GM12875 (cell line): ENCODE results near the gene LARP7.

Experiments used
- H3K4me3 ChIP-seq: one replicate; pipeline ENCODE4 v1.5.1; 2011; ENCODE audit warnings: low read depth, low read length, control low read depth
- TF ChIP-seq, protein P1 (sequence below): IDR thresholded peaks from 2 replicates; pipeline ENCODE4 v1.5.1; 2011; ENCODE audit warnings: low read depth, mild to moderate bottlenecking, control low read depth, inconsistent platforms, low read length, moderate library complexity, borderline replicate concordance; ENCODE audit not compliant: insufficient read depth

LARP7 gene

DNA sequence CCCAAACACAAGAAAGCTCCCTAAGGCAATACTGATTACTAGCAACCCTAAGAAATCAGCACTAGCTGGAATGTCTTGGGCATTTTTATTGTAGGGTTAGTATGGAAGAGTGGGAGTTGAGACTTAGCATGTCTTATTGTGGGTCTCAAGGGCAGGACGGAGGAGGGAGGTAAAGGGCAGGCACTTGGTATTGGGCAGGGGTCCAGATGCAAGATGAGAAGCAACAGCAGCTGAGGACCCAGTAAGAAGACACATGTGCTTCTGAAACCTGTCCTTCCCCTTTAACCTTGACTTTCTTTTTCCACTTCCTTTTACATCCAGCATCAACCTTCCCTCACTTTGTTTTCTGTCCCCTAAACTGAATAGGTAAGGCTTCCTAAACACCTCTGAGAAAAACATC, 37.4 kb downstream of the LARP7 start:
- TF ChIP-seq, protein P1, sequence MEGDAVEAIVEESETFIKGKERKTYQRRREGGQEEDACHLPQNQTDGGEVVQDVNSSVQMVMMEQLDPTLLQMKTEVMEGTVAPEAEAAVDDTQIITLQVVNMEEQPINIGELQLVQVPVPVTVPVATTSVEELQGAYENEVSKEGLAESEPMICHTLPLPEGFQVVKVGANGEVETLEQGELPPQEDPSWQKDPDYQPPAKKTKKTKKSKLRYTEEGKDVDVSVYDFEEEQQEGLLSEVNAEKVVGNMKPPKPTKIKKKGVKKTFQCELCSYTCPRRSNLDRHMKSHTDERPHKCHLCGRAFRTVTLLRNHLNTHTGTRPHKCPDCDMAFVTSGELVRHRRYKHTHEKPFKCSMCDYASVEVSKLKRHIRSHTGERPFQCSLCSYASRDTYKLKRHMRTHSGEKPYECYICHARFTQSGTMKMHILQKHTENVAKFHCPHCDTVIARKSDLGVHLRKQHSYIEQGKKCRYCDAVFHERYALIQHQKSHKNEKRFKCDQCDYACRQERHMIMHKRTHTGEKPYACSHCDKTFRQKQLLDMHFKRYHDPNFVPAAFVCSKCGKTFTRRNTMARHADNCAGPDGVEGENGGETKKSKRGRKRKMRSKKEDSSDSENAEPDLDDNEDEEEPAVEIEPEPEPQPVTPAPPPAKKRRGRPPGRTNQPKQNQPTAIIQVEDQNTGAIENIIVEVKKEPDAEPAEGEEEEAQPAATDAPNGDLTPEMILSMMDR = no peak
- no peak overlapping the region for H3K4me3 ChIP-seq

DNA sequence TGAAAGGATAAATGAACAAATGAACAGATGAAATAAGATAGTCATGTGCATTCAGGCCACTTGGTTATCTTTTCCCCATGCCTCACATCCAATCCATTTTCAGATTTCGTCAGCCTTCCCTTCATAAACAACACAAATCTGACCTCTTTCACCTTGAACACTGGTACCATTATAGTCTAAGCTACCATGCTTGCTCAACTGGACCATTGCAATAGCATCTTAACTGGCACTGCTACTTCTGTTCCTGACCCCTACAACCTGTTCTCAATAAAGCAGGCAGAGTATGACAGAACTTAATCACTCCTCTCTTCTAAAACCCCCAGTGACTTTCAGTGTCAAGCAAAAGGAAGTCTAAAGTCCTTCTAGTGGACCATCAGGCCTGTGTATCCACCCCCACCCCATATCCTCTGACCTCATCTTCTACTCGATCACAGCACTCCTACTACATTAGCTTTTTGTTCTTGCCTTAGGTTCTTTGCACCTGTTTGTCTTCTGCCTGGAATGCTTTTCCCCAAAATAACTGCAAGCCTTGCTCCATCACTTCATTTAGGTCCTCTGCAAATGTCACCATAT, 40.7 kb downstream of the LARP7 start:
- TF ChIP-seq, protein P1 = no peak
- no peak overlapping the region for H3K4me3 ChIP-seq

DNA sequence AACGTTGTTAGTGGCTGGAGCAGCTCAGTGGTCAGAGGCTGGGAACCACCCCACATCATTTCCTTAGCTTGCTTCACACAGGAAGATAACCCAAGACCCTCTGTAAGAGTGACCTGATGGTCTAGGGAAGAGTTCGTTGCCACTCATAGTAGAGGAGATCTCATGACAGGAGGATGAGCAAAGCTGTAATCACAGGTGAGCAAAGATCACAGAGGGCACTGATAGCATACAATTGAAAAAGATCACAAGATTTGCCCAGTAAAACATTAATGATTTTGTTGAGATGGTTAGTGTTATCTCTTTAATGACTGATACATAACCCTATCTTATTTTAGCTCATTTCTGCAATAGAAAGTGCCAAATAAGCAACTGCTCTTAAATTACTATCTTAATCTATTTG, 44.1 kb downstream of the LARP7 start:
- TF ChIP-seq, protein P1 = no peak
- H3K4me3 ChIP-seq = no peak overlapping the region

DNA sequence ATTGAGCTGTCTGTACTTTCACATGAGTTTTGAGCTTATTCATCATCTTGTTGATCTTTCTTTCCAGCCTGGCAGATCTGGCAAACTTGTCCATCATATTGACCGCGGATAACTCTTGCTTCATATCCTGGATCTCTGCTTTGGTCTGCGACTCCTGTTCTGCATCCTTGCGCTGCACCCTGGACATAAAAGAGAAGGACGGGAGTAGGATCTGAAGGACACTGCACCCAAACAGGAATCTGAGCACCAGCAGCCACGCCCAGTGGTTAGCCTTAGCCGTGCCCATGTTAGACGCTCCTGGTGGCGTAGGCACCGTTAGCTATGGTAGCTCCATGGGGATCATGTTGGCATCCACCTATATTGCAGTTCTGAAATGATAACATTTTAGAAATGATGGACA, 56.6 kb downstream of the LARP7 start:
- H3K4me3 ChIP-seq = no peak overlapping the region
- TF ChIP-seq, protein P1 = no peak

DNA sequence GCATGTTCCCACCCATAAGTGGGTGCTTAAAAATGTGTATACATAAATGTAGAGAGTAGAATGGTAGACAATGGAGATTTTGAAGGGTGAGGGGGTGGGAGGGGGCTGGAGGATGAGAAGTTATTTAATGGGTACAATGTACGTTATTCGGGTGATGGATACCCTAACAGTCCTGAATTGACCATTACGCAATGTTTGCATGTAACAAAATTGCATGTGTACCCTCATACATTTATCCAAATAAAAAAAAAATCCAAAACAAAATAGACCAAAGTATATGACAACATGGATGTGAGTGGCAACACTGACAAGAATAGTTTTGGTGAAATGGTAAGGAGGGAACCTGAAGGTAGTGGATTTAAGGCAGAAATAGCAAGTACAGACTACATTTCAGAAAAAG, 63.7 kb downstream of the LARP7 start:
- no peak overlapping the region for H3K4me3 ChIP-seq
- TF ChIP-seq, protein P1 = no peak

DNA sequence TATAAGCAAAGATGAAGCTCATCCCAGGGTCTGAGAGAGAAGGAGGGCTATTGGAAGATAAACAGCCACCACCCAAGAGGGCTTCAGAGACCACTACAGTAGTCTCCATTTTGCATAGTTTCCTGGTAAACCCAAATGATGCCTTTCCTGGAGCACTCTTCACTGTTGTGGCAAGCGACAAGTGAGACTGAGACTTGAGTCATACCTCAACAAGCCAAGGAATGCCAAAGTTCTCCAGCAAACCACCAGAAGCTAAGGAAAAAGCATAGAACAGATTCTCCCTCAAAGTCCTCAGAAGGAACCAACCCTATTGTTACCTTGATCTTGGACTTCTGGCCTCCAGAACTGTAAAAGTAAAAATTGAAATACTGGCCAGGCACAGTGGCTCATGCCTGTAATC, 65.9 kb downstream of the LARP7 start:
- TF ChIP-seq, protein P1 = no peak
- no peak overlapping the region for H3K4me3 ChIP-seq

DNA sequence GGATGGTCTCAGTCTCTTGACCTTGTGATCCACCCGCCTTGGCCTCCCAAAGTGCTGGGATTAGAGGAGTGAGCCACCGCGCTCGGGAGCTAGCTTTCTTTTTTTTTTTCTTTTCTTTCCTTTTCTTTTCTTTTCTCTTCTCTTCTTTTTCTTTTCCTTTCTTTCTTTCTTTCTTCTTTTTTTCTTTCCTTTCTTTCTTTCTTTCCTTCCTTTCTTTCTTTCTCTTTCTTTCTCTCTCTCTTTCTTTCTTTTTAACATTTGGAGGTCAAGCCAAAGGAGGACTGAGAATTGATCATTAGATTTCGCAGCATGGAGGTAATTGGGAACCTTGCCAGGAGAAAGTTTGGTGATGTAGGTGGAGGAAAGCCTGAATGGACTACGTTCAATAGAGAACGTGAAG, 67.4 kb downstream of the LARP7 start:
- H3K4me3 ChIP-seq = no peak overlapping the region
- TF ChIP-seq, protein P1 = no peak
